GM18526 (cell line): ENCODE results near the gene PSAPL1.

Experiments
- POLR2A ChIP-seq: IDR thresholded peaks from 3 replicates; pipeline ENCODE4 v1.6.1; 2011; ENCODE audit not compliant: insufficient read length; ENCODE audit errors: extremely low read depth

The PSAPL1 gene

DNA sequence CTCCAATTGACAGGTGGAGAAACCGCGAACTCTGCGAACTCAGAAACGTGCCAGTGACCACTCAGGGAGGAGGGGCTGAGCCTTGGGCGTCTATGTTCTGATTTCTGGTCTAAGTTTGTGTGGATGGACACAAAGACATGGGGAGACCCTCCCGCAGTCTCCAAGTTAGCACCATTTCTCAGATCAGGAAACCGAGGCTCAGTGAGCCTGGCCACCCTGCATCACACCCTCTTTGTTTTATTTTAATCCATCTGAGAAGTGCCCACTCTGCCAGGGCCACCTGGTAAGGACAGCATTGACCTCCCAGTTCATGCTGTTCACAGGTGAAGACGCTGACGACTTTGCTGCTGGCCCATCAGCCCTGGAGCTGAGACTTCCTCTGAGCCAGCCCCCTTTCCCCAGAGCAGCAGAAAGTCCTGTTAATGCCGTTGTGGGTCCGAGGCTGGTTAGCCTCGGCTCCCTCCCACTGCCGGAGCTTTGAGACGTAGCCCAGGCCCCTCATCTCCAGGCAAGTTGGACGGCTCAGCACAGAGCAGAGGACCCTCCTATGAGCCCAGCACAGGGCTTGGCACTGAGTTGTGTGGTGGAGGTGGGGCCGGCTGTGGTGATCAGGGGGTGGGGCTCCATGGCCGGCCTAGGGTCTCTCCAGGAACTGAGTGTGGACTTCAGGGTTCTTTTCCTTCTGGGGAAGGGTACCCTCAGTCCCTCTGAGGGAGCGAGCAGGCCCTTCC is 43.7 kb downstream of the PSAPL1 start:
- TF ChIP-seq POLR2A: no peak

DNA sequence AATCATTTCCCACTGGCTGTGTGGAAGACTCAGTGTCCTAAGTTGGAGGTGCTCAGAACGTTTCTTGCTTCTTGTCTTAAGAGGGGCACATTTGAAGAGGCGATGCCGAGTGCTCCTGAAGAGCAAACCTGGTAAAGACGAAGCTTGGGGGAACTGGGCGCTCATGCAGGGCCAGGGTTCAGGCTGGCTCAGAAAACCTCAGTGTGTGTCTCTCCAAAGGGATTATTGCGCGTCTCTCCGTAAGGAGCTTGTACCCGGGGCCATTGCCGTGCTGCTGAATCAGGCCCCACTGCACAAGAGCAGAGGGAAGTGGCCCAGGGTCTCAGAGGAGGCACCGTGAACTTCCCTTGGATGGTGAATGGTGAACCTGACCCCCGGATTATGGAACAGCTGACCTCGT is 44.4 kb downstream of the PSAPL1 start:
- no peak for TF ChIP-seq POLR2A

DNA sequence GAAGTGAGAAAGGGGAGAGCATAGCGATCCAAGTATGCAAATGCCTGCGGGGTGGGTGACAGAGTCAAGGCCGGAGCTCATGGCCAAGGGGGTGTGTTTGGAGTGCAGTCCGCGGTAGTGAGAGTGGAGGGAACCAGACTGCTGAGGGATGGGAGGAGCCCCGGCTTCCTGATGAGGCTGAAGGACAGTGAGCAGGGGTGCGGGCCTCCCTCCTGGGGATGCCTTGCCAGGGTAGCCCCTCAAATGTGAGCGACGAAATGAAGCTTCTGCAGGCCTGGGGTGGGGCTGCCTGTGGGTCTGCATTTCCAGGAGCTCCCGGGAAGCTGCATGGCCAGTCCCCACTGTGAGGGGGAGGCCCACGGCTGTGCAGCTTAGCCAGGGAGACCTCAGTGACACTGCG is 45.0 kb downstream of the PSAPL1 start:
- TF ChIP-seq POLR2A: no peak

DNA sequence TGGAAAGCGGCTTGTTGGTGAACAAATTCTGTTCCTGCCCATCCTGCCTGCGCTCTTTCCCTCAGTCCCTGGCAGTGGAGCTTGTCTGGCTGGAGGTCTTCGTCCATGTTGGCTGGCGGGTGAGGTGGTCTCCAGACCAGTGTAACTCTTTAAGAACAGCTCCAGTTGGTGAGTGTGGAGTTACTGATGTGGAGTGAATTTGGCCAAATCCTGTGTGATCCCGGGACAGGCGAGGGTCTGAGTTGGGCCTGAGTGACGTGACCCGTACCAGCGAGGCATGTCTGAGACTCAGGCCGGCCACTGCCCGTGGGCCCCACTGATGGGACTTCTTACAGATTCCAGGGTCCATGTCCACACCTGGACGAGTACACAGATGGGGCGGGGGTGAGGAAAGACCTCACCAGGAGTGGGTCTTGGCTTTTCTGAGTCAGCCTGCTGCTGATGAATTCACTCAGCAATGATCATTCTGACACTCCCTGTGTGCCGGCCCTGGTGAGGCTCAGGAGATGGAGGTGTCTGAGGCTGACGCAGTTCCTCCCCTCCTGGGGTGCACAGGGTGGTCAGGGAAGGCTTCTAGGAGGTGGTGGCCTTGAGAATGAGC is 45.5 kb downstream of the PSAPL1 start:
- no peak for TF ChIP-seq POLR2A

DNA sequence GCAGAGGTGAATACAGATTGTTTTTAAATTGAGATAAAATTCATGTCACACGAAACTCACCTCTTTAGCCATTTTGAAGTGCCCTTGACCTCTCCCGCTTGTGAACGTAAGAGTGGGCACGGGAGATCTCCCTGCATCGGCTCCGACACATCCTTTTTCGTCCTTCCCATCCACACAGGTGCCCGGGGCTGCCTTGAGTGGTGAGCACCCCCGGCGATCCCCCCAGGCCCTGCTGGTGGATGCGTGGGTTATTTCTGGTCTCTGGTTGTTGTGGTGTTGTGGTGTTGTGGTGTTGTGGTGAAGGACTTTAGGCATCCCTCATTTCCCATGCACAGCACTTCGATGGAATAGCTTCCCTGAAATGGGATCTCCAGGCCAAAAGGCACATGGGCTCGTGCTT is 46.1 kb downstream of the PSAPL1 start:
- no peak for TF ChIP-seq POLR2A

DNA sequence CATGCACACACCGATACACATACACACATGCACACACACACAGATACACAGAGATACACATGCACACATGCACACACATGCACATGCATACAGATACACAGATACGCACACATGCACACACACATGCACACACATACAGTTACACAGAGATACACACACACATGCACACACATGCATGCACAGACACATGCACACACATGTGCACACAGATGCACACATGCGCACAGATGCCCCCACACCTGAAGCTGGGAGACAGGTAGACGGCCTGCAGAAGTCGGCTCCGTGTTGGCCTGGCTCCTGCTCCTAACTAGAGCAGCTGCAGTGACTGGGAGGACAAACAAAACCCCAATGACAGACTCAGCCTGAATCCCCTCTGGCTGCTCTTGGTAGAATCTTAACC is 46.8 kb downstream of the PSAPL1 start:
- no peak for TF ChIP-seq POLR2A

DNA sequence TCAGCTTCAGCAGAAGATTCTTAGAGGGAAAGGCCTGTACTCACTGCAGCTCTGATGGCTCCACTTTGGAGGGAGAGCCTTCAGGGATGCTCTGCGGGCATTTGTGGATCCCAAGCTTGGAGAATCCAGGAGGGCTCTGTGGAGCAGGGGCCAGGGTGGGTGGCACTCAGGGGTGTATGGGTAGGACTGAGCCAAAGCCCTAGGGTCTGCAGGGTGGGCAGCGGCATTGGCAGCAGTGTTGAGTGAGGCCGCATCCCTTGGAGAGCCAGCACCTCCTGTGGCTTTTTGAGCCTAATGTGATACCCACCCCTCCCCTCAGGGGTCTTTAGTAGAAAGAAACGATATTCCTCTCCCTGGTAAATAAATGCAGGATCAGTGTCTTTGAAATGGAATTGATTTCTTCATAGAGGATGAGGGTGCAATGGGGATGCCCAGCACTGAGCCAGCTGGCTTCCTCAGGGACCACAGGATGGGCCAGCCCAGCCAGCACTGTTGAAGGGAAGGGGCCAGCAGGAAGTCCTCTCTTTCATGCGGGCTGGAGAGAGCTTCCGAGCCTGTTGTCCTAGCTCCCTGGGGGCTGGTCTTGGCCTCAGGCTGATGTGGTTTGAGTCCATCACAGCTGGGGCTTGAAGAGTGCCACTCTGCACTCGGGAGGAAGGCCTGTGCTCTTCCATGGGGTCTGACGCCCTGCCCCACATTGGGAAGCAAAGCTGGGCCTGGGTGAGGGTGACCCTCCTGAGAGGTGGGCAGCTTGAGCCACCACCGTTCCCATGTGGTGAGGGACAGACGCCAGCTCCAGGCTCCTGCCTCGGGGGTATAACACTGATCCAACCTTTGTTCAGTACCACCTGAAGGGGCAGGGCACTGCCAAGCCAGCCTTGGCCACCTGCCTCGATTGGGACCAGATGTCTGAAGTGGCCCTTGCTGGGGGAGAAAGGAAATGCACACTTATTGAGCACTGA is 49.5 kb downstream of the PSAPL1 start:
- no peak for TF ChIP-seq POLR2A

DNA sequence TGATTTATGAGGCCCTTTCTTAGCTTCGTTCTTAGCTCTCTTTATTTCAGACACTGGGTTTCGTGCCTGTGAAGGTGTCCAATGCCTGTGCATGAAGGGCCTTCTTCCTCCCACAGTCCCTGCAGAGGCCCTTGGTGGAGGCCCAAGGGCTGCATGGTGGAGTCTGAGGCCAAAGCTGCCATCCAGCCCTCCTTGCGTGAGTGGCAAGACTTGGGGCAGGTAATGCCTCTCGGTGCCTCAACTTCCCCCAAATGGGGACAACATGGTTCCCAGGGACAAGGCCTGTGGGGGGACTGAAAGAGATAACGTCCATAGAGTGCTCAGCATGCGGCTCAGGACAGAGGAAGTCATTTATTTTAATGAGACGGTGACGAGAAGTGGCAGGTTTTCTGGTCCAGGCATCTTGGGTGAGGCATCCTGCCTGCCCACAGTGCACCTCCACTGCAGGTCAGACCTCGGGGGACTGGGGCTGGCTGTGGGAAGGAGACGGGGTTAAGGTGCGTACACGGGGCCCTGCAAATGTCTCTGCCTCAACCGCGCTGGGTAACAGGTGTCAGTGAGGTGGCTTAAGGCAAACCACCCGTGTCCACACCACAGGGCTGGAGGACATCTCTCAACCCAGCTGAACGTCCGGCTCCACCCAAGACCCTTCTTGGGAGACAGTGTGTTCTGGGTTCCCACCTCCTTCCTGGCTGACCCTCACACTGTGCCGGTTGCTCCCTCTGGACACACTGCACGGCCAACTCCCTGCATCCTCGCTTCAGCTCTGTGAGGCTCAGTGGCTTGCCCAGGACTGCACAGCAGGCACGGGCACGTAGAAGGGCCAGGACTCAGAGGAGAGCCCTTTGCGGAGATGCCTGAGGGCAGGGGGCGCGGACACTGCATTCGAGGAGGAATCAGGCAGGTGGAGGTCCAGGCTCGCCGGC is 50.5 kb downstream of the PSAPL1 start:
- TF ChIP-seq POLR2A: no peak

DNA sequence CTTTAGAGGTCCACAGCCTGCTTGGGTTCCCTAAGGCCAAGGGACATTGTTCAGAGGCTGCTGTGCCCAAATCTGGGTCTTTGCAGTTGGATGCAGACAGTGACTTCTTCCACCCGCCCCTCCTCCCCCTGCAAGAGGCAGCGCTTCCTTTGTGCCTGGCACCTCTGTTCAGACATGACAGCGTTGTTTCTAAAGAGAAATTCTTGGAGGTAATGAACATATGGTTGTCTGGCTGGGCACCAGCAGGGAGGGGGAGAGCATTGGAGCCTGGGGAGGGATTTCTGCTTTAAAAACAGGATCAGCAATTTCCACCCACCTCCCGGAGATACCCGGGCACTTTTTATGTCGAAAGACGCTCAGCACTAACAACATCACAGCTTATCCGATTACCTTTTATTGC is 51.5 kb downstream of the PSAPL1 start:
- TF ChIP-seq POLR2A: no peak

DNA sequence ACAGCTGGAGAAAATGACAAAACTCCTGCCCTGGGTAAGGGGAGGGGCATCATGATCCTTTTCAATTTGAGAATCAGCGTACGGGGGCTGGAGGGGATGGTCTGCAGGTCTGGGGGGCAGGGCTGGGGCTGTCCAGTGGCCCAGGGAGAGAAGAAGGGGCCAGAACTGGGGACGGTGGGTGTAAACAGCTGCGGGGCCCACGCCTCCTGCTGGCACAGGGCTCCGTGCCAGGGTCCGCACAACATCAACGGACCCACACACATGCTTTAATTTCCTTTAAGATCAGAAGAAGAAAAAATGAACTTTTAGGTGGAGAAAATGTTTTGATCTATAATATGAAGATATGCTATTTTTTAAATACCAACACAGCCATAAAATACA is 52.1 kb downstream of the PSAPL1 start:
- no peak for TF ChIP-seq POLR2A

DNA sequence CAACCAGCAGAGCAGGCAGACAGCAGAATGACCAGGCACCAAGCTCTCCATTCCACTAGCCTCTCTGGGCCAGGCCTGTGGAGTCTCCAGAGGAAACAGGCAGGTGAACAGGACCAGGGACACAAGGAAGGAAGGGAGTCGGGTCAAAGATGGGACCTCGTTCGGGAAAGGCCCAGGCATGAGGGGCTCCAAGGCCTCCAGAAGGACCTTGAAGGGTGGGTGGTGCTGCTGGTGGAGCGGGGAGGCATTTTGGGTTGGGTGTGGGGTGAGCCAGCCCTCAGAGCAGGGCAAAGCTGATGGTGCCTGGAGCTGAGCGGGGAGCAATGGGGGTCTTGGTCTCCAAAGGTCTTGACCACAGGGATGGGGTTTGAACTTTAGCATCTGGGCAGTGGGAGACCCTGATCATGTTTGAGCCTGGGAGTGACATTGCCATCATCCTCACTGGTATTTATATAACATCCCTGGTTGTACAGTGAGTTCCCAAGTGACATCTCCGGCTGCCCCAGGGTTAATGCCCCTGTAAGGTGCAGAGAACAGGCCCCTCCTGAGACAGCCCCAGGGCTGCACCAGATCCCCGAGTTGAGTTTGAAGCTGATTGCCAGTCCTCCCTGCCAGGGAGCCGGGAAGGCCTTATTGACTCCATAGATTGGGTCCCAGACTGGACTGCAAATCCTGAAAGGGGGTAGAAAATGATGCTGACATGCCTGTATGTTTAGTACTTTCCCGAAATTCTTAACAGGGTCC is 52.7 kb downstream of the PSAPL1 start:
- TF ChIP-seq POLR2A: no peak

DNA sequence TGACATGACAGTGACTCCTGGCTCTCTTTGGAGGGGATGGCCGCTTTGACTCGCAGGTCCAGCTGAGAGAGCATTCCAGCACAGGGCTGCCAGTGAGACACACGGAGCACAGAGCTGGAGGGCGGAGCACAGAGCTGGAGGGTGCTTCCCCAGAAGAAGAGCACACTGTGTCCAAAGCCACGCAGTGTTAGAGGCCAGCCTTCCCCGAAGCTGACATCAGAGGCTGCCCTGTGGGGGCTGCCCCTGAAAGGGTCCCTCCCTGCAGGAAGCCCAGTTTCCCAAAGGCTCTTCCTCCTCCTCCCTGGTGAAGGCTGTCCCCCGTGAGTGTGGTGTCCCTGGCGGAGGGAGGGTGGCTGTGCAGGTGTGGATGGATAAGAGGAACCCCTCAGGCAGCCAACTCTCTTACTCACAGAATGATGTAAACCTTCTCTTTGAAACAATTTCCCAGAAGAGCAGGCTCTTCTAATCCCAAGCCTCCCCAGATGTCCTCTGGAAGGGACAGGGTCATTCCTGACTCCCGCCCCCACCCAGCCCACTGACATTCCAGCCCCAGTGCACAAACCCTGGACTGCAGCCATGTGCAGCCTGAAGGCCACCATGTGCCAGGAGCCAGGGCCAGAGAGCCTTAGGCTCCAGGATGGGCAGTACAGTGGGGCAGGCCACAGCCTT is 53.4 kb downstream of the PSAPL1 start:
- TF ChIP-seq POLR2A: no peak
